ENCODE data around the gene TUBB4B.

The TUBB4B gene

DNA sequence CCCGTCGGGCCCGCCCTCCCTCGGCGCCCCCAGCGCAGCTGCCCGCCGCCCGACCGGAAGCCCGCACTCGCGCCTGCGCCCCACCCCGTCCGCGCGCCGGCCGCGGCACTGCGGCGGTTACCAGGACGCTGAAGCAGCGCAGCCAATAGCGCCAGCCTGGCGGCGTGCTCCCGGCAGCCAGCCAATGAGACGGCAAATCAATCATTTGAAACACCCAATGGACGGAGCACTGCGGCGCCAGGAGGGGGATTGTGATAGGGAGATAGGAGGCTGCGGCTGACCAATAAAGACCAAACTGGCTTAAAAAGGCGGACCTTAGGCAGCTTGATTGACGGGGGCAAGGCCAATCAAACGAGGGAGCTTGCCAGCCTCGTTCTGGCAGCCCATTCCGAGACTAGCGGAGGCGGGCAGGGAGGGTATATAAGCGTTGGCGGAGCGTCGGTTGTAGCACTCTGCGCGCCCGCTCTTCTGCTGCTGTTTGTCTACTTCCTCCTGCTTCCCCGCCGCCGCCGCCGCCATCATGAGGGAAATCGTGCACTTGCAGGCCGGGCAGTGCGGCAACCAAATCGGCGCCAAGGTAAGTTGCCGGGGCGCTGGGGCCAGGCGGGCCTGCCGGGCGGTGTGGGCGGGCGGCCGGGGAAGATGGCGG lies at the start of gene TUBB4B:
TUBB4B (plus strand) TSS at position 447 of the 649 bp plus-strand sequence; CDS start at position 521, 74 bp downstream.
- DNase-seq (ENCODE audit: low spot score), result peak; percentile 100

DNA sequence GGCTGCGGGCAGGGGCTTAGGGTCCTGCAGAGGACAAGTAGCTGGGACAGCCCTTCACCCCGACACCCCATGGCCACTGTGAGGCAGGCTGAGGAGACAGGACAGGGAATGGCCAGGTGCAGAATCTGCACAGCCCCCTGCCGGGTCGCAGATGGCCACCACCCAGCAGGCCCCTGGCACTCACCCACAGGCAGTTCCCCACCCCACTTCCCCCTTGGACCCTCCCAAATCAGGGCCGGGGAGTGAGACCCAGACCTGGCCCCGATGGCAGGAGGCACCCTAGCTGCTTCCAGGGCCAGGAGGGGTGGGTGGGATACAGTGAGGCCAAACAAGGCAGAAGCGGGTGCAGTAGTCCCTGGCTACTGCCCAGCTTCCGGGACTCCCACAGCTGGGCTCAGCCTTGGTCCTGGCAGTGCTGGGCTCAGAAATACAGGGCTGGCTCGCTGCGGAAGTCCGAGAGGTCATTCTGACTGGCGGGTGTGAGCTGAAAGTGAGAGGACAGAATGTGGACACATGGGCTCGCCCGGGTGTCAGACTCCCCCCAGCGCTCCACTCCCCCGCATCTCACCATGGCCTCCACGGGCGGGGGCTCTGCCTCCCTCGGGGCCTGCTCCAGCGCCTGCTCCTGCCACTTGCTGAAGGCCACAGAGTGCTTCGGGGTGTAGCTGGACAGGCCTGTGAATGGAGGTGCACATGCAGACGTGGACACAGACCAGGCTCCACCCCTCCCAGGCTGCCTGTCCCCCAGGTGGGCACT lies 49.2 kb upstream of the TUBB4B start:
- no peak for DNase-seq (ENCODE audit: low spot score)

DNA sequence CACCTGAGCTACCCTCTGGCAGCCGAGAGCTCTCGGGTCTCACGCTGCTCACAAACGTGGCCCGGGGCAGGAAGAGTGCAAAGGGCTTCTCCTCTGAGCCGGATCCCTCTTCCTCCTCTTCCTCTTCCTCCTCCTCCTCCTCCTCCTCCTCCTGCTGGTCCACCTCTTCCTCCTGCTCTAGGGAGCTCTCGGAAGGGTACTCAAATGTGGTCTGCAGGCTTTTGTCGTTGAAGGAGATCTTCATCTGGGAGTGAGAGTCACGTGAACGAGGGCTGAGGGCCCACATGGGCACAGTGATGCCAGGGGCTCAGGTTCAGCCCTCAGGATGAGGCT lies 48.7 kb upstream of the TUBB4B start:
- DNase-seq (ENCODE audit: low spot score), result no peak

DNA sequence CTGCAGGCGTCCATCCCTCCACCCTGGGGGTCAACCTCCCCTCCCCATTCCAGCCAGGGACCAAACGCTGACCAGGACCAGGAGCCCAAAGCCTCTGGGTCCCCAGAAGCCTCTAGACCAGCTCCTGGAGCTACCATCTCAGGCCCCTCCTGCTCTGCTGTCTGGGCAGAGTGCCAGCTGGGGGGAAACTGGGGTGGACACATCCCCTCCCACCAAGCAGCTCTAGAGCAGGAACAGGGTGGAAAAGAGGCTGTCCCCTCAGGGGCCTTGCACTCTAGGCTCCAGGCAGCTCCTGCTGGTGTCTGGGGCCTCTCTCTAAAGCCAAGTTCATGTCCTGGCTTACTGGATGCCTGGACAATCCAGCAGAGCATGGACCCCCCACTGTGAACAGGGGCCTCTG lies 48.2 kb upstream of the TUBB4B start:
- DNase-seq (ENCODE audit: low spot score), result no peak

DNA sequence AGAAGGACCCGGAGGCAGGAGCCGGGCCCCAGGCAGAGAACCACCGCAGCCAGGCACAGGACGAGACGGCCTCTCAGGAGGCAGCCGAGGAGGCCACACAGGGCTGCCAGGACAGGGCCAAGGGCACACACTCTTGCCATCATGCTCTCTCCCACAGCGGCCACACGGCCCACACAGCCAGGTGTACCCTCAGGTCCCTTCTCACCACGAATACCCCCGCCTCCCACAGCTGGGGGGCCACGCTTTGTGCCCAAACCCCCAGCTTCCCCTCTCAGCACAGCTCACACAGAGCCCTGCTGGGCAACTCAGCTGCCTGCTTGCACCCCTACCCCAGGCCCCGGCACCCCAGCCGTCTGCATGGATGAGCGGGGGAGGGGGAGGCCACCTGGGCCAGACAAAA lies 47.3 kb upstream of the TUBB4B start:
- no peak for DNase-seq (ENCODE audit: low spot score)

DNA sequence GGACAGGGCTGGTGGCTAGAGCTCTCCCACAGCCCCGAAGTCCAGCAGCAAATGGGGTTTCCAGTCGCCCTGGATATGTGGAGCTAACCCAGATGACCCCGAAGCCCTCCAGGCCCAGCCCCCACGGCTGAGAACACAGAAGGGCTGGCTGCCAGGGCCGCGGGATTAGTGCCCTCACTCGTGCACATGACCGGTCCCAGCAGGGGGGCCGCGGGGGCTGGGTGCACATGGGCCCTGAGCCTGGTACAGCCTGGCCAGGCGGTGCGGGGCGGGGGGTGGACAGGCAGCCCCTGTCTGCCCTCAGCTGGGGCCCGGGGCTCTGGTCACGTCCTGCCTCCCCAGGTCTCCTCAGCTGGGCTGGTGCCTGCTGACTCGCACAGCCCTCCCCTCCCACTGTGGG lies 46.7 kb upstream of the TUBB4B start:
- no peak for DNase-seq (ENCODE audit: low spot score)

DNA sequence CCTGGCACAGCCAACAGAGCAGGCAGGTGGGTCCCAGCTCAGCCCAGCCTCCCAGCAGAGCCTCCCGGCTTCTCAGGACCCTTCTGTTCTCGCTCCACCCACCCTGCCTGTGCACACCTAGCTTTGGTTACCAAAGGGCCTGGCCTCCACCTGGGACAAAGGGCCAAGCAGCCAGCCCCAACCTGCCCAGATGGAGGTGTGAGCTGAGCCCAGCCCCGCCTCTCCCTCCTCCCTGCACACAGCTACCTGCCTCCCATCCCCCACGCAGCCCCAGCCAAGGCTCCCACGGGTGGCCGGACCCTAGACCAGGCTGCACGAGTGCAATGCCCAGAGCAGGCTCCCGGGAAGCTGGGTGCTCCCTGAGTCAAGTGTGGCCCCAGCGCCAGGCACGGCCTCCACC lies 46.2 kb upstream of the TUBB4B start:
- no peak for DNase-seq (ENCODE audit: low spot score)

DNA sequence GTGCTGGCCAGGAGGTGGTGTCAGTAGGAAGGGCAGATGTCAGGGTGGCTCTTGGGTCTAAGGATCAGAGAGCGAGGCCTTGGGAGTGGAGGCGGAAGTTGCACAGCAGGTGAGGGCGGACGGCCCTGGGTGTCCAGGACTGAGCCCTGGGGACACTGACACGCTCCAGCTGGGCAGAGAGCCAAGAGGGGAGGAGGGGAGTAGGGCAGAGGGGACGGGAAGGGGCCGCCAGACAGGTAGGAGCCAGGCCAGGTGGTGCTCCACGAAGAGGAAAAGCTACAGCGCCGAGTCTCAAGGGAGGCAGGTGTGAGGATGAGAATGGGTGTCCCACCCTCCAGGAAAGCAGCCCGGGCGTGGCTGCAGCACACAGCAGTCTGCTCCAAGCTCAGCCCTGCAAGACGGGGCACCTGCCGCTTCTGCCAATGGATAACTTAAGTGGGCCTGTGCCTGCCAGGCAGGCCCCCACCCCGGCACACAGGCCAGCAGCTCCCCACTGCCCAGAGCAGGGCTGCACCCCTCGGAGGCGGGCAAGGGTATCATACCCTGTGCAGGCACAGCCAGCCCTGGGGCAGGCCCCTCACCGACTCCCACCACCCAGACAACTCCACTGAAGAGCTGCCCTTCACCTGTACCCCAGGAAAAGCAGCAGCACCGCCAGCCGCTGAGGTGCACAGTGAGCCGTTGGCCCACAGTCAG lies 45.4 kb upstream of the TUBB4B start:
- no peak for DNase-seq (ENCODE audit: low spot score)

DNA sequence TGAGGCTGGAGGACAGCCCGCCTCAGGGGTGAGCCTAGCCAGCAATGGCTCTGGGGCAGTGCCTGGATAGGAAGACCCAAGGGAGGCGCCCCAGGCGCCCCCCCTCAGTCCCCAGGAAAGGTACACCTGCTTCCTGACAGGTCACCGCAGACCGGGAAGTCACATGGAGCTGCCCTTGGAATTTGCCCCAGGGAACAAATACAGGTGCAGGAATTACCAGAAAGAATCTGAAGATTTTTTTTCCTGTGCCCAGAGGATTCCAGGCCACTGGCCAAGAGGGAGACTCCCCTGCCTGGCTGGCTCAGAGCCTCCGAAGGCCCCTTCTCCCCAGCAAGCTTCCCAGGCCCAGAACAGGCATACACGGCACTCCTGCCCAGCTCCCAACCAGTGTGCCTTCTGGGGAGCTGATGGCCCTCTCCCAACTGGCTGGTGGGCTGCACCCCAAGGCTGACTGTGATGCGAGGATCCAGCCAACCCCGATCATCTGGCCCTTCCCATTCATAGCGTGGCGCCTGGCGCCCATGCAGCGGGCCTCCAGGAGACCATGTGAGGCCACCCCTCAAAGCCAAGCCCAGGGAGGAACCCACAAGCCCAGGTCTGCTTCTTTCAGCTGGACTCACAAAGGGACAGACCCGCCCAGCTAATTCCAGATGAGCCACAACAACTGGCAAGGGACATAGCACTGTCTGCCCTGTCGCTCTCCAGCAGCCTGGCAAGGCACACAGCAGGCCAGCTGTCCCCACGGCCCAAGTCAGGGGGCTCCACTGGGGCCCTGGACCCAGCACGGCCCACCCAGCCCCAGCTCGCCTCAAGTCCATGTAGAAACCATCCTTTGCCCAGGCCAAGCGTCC lies 42.8 kb upstream of the TUBB4B start:
- no peak for DNase-seq (ENCODE audit: low spot score)

DNA sequence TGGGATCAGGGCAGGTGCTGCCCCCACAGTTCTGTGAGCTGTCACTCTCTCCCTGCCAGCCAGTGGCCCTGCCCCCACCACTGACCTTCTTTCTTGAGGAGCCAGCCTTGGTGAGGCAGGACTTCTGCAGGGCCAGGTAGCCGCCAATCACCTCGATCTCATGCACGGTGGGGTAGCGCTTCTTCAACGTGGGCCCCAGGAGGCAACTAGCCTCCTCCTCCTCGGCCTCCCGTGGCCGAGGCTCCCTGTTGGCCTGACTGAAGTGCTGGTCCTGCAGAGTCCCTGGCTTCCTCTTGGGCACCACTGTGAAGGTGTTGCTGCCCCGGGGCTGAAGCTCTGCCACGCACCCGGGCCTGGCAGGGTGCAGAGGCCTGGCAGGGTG lies 42.2 kb upstream of the TUBB4B start:
- DNase-seq (ENCODE audit: low spot score), result no peak

DNA sequence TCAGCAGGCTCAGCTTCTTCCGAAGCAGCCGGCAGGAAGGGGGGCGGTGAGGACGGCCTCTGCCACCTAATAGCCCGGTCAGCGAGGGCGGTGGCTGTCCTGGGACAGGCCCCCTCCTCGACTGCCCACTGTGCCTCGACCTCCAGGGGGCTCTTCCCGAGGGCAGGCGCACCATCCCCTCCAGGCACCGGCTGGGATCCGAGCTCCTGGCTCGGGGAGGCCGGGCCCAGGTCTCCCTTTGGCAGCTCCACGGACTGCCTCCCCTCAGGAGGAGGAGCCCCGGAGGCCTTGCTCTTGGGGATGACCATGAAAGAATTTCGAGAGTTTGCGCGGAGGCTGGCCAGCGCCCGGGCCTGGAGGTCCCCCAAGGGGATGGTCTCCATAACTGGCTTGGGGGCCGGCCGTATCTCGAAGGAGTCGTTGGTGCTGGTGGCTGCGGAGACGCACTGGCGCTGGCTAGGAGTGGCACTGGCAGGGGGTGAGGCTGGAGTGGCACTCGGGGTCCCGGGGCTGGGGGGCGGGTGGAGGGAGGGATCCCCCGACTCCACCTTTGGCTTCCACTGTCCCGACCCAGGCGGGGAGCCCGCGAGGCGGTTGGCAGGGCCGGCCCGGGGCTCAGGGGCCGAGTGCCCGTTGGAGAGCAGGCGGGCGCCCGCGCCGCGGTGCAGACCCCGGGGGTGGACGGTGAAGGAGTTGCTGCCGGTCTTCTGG lies 41.5 kb upstream of the TUBB4B start:
- no peak for DNase-seq (ENCODE audit: low spot score)

DNA sequence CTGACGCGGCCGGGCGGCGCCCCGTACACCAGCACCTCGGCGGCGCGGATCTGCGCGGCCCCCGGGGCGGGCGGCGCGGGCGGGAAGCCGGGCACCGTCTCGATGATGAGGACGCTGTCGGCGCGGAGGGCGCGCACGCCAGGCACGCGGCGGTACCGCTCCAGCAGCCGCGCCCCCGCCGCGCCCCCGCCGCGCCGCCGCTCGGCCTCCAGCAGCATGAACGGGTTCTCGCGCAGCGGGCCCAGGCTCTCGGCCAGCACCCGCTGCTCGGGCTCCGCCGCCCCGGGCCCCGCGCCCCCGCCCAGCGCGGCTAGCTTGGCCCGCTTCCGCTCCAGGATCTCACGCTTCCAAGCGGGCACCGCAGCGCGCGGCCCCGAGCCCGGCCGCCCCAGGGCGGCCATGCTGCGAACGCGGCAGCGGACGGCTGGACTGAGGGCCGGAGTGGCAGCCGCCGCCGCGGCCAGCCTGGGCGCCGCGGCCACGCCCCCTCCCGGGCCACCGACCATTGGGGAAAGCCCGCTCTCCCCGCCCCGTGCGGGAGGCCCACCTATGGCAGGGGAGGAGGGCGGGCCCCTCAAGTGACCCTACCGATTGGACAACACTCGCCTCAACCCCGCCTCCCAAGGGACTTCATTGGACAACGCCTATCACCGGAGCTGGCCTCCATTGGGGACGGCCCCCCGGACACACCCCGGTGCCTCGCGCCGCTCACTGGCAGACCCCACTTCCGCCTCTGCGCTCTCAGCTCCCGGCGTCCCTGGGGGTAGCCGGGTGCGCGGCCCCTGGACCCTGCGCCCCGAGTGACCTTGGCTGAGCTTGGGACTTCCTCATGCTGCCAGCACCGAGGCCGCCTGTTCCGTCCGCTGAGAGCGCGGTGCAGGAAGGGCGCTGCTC lies 40.5 kb upstream of the TUBB4B start, which contains the start of gene TPRN:
TPRN (minus strand) TSS at position 431 of the 894 bp plus-strand sequence; CDS start at position 401, 30 bp downstream.
- peak; percentile 97 for DNase-seq (ENCODE audit: low spot score)

DNA sequence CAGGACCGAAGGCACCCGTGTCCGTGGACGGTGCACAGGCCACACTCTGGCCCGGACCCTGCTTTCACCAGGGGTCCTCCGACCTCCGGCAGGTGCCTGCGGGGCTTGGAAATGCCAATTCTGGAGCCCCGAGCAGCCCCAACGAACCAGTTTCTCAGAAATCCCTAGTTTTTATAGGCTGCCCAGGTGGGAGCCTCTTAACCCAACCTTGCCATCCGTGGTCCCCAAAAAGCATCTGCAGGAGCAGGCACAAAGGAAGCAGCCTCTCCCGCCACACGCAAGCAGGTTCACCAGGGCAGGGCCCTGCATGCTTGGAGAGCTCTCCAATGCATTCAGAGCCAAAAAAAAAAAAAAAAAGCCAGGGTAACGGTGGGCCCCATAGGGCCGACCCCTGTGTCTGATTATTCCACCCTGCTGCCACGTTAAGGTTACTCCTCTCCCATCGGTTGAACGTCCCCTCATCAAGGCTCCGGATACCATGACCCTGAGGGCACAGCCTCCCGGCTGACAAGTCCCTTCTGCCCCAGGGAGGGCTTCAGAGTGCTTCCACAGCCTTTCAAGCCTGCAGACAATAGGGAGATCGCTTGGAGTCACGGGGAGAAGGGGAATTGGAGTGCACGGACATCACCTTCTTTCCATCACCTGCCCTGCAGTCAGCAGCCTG lies 39.8 kb upstream of the TUBB4B start:
- DNase-seq (ENCODE audit: low spot score), result no peak

DNA sequence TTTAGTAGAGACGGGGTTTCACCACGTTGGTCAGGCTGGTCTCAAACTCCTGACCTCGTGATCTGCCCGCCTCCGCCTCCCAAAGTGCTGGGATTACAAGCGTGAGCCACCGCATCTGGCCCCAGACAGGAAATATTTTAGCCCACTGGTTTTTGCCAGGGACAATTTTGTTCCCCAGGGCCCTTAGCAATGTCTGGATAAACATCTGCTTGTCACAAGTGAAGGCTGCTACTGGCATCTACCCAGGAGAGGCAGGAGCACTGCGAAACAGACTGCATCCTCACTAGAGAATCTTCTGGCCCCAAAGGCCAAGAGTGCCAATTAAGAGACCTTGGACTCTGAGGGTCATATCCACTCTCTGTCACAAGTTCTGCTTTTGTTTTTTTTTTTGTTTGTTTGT lies 38.1 kb upstream of the TUBB4B start:
- no peak for DNase-seq (ENCODE audit: low spot score)

DNA sequence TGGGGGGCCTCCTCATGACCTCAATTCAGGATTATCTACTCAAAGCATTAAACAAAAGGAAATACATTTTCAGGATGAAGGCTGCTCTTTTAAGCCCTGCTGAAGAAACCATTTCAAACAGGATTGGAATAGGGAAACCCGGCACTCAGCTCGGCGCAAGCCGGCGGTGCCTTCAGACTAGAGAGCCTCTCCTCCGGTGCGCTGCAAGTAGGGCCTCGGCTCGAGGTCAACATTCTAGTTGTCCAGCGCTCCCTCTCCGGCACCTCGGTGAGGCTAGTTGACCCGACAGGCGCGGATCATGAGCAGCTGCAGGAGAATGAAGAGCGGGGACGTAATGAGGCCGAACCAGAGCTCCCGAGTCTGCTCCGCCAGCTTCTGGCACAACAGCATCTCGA lies 36.4 kb upstream of the TUBB4B start:
- no peak for DNase-seq (ENCODE audit: low spot score)

DNA sequence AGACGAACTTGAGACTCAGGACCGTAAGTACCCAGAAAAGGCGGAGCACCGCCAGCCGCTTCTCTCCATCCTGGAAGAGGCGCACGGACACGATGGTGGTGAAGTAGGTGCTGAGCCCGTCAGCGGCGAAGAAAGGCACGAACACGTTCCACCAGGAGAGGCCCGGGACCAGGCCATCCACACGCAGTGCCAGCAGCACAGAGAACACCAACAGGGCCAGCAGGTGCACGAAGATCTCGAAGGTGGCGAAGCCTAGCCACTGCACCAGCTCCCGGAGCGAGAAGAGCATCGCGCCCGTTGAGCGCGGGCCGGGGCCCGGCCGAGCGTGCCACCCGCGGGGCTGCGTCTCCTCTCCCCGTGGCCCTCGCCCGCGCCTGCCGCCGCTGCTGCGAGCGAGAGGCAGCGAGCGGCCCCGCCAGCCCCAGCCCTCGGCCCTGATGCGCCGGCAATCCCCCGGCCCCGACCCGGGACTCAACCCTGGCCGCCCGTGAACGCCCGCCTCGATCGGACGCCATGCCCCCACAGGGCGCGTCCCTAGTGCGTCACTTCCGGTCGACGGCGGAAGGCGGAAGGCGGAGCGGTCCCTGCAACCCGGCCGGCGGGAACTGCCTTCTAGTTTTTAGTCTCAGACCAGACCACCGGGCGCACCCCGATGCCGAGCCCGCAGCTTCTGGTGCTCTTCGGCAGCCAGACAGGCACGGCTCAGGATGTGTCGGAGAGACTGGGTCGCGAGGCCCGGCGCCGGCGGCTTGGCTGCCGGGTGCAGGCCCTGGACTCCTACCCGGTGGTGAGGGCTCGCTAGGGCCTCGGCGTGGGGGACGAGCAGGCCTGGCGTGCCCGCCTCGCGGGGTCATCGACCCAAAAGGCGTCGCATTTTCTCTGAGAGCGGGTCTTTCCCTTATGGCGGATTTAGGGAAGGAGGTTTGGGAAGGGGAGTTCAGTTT lies 35.7 kb upstream of the TUBB4B start, which contains the start of the genes NDOR1 and TMEM203:
NDOR1 (plus strand) TSS at position 575 of the 944 bp plus-strand sequence; CDS start at position 653, 78 bp downstream.
TMEM203 (minus strand) TSS at position 523 of the 944 bp plus-strand sequence; CDS start at position 289, 234 bp downstream.
- peak; percentile 63 for DNase-seq (ENCODE audit: low spot score)

DNA sequence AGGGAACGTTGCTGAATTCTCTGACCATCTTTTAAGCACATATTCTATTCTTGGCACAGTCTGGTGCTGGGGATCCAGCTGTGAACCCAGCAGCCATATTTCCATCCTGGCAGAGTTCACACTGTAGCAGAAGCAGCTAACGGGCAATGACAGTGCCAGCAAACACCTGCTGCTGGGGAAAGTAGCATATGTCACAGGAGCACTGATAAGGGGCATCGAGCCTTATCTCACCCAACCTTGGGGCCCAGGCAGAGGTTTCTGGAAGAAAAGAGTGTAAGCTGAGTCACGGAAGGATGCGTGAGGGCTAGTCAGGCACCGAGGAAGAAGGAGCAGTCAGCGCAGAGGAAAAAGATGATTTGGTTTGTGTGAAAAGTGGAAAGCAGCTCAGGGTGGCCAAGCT lies 34.5 kb upstream of the TUBB4B start:
- DNase-seq (ENCODE audit: low spot score), result no peak

DNA sequence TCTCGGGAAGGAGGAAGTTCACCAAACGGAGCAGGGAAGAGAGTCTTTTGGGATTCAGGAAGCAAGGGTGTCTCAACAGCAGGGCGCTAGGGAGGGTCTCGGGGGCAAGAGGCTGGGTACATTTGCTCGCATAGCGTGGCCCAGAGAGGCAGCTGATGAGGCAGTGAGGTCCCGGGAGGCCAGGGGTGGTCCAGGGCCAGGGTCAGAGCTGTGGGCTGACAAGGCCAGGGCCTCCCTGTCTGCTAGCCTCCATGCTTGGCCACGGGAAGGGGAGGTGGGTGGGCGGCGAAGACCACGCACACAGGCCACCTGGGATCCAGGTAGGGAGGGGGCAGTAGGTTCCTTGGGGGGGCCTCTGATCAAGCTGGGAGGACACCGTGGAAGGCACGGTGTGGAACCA lies 29.6 kb upstream of the TUBB4B start:
- DNase-seq (ENCODE audit: low spot score), result no peak

DNA sequence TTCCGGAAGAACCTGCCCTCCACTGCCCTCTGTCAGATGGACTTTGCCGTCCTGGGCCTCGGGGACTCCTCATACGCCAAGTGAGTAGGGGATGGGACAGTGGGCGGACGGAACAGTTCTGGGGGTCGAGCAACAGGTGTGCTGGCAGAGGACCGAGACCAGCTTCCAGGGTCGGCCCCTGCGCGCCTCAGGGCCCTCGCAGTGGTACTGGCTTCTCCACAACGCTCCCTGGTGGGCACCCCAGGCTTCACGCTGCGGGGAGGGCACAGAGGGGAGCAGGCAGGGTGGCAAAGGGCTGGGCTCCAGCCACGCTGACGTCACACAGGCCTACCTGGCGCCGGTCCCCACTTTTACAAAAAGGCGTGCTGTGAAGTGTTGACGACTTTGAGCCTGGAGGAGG lies 28.6 kb upstream of the TUBB4B start:
- no peak for DNase-seq (ENCODE audit: low spot score)
